Neural progenitor cell (in vitro differentiated cells): ENCODE data around the gene ZNF710. TPM values are rescaled to one million over a fixed set of nuclear protein-coding genes. Genes with fewer than 3 reads are reported as not detected.

Experiments used
- DNase-seq: peaks from one replicate; pipeline ENCODE4 v3.0.0-alpha.2; 2016; ENCODE audit warnings: low spot score
- H2AFZ ChIP-seq: fragments of 200-600 bp; sonication (generic); replicated peaks from 2 replicates; pipeline ENCODE4 v1.6.1; 2016; ENCODE audit warnings: antibody characterized with exemption
- H3F3A ChIP-seq: fragments of 200-600 bp; sonication (generic); 2 replicates; pipeline ENCODE4 v1.6.1; 2016; ENCODE audit warnings: antibody characterized with exemption, low read depth
- H3K27ac ChIP-seq: fragments of 200-600 bp; sonication (generic); 2 replicates; pipeline ENCODE4 v1.5.1; 2016; ENCODE audit warnings: mild to moderate bottlenecking
- H3K27me3 ChIP-seq: fragments of 200-600 bp; sonication (generic); 2 replicates; pipeline ENCODE4 v1.6.1; 2016; ENCODE audit warnings: mild to moderate bottlenecking, moderate library complexity
- H3K36me3 ChIP-seq: fragments of 200-600 bp; sonication (generic); 2 replicates; pipeline ENCODE4 v1.5.1; 2016
- H3K4me1 ChIP-seq: fragments of 200-600 bp; sonication (generic); 2 replicates; pipeline ENCODE4 v1.6.1; 2016; ENCODE audit warnings: mixed run types
- H3K4me2 ChIP-seq: fragments of 200-600 bp; sonication (generic); 2 replicates; pipeline ENCODE4 v1.6.1; 2016
- H3K4me3 ChIP-seq: fragments of 200-600 bp; sonication (generic); 2 replicates; pipeline ENCODE4 v1.5.1; 2016
- H3K79me2 ChIP-seq: fragments of 200-600 bp; sonication (generic); 2 replicates; pipeline ENCODE4 v1.6.1; 2016; ENCODE audit warnings: low read depth
- H3K9ac ChIP-seq: fragments of 200-600 bp; sonication (generic); 2 replicates; pipeline ENCODE4 v1.6.1; 2016
- H3K9me3 ChIP-seq: fragments of 200-600 bp; sonication (generic); 2 replicates; pipeline ENCODE4 v1.5.1; 2016; ENCODE audit warnings: low read depth
- H4K20me1 ChIP-seq: fragments of 200-600 bp; sonication (generic); 2 replicates; pipeline ENCODE4 v1.6.1; 2016; ENCODE audit warnings: low read depth
- H3K27ac Mint-ChIP-seq: 3 replicates; pipeline ENCODE4 v1.8.0; 2021; ENCODE audit warnings: mixed read lengths
- H3K27me3 Mint-ChIP-seq: 2 replicates; pipeline ENCODE4 v1.8.0; 2022; ENCODE audit warnings: low read depth, mild to moderate bottlenecking, inconsistent platforms, moderate library complexity, mixed read lengths; ENCODE audit not compliant: insufficient read depth
- H3K36me3 Mint-ChIP-seq: 3 replicates; pipeline ENCODE4 v1.8.0; 2021; ENCODE audit warnings: mixed read lengths
- H3K4me1 Mint-ChIP-seq: 3 replicates; pipeline ENCODE4 v1.8.0; 2021; ENCODE audit warnings: mixed read lengths
- H3K4me3 Mint-ChIP-seq: 3 replicates; pipeline ENCODE4 v1.8.0; 2021; ENCODE audit warnings: mild to moderate bottlenecking, moderate library complexity, mixed read lengths
- H3K9me3 Mint-ChIP-seq: 3 replicates; pipeline ENCODE4 v1.8.0; 2020; ENCODE audit warnings: mixed read lengths
- CTCF ChIP-seq: fragments of 200-600 bp; sonication (generic); IDR thresholded peaks from 2 replicates; pipeline ENCODE4 v1.5.1; 2017; ENCODE audit warnings: antibody characterized with exemption, mild to moderate bottlenecking
- EZH2 ChIP-seq: fragments of 200-600 bp; sonication (generic); IDR thresholded peaks from 2 replicates; pipeline ENCODE4 v1.6.1; 2017; ENCODE audit warnings: antibody characterized with exemption, mild to moderate bottlenecking, moderate library complexity
- EZH2phosphoT487 ChIP-seq: fragments of 200-600 bp; sonication (generic); IDR thresholded peaks from 2 replicates; pipeline ENCODE4 v1.6.1; 2017; ENCODE audit warnings: antibody characterized with exemption
- total RNA-seq: library from RNA; depleted of rRNA; stranded (reverse); fragments of >200 nt; gene quantifications from 2 replicates; pipeline ENCODE4 v1.2.3, GENCODE V29; 2015; ENCODE audit warnings: low replicate concordance

Gene ZNF710
- total RNA-seq, 1 donor from 2014 or later, result 14.9 TPM

GRCh38 chr15:90060797-90061196 lies 59.7 kb downstream of the ZNF710 start:
- Histone ChIP-seq H3K27me3 (no peaks in the 10 kb centered on the region), H3K9ac (no peak overlapping the region), H3F3A (peaks cover 24% of the 10 kb centered on the region), H3K79me2 (peaks cover 65% of the 10 kb centered on the region), H3K4me3 (no peak overlapping the region), H3K36me3 (no peaks in the 10 kb centered on the region), H3K27ac (no peak overlapping the region), H2AFZ (no peak overlapping the region), H3K4me2 (no peak overlapping the region), H3K9me3 (no peaks in the 10 kb centered on the region), H3K4me1 (peaks cover 38% of the 10 kb centered on the region), H4K20me1 (peaks cover 23% of the 10 kb centered on the region)
- Mint-ChIP-seq H3K4me1 (peaks cover 51% of the 10 kb centered on the region), H3K9me3 (no peaks in the 10 kb centered on the region), H3K36me3 (no peaks in the 10 kb centered on the region), H3K4me3 (no peak overlapping the region), H3K27ac (no peak overlapping the region), H3K27me3 (no peaks in the 10 kb centered on the region)
- no peak for TF ChIP-seq EZH2
- TF ChIP-seq EZH2phosphoT487, result no peak
- no peak for TF ChIP-seq CTCF
- no peak for DNase-seq

- Histone ChIP-seq H3F3A (peaks cover 24% of the 10 kb centered on the region), H2AFZ (no peak overlapping the region), H3K9ac (no peak overlapping the region), H3K4me3 (no peak overlapping the region), H3K9me3 (no peaks in the 10 kb centered on the region), H3K79me2 (peaks cover 60% of the 10 kb centered on the region), H3K4me2 (peak overlapping the region; percentile 67), H3K36me3 (no peaks in the 10 kb centered on the region), H3K27me3 (no peaks in the 10 kb centered on the region), H3K4me1 (peaks cover 38% of the 10 kb centered on the region), H4K20me1 (peaks cover 26% of the 10 kb centered on the region), H3K27ac (no peak overlapping the region)
- Mint-ChIP-seq H3K27ac (peak overlapping the region; percentile 78), H3K27me3 (peaks cover 2% of the 10 kb centered on the region), H3K4me1 (peaks cover 50% of the 10 kb centered on the region), H3K36me3 (no peaks in the 10 kb centered on the region), H3K4me3 (peak overlapping the region; percentile 1), H3K9me3 (no peaks in the 10 kb centered on the region)
- DNase-seq, result peak; percentile 79
- TF ChIP-seq EZH2, result no peak
- TF ChIP-seq CTCF, result no peak
- TF ChIP-seq EZH2phosphoT487, result no peak
These were observed 60.9 kb downstream of the ZNF710 start for GRCh38 chr15:90062023-90062442.

GRCh38 chr15:90062462-90062932 lies 61.4 kb downstream of the ZNF710 start:
- peaks cover 49% of the 10 kb centered on the region for H3K4me1 Mint-ChIP-seq
- DNase-seq, result no peak
- Histone ChIP-seq H3F3A (peaks cover 24% of the 10 kb centered on the region), H4K20me1 (peaks cover 26% of the 10 kb centered on the region), H3K79me2 (peaks cover 55% of the 10 kb centered on the region), H3K4me1 (peaks cover 38% of the 10 kb centered on the region), H3K4me2 (peak overlapping the region; percentile 67), H3K9ac (no peak overlapping the region), H3K9me3 (no peaks in the 10 kb centered on the region), H3K27me3 (no peaks in the 10 kb centered on the region), H3K27ac (peak overlapping the region; percentile 53), H3K4me3 (no peak overlapping the region), H2AFZ (no peak overlapping the region), H3K36me3 (no peaks in the 10 kb centered on the region)
- H3K27me3 Mint-ChIP-seq, result peaks cover 2% of the 10 kb centered on the region
- no peaks in the 10 kb centered on the region for H3K36me3 Mint-ChIP-seq
- no peak for TF ChIP-seq EZH2phosphoT487
- H3K27ac Mint-ChIP-seq, result peak overlapping the region; percentile 78
- H3K4me3 Mint-ChIP-seq, result peak overlapping the region; percentile 67
- H3K9me3 Mint-ChIP-seq, result no peaks in the 10 kb centered on the region

GRCh38 chr15:90062973-90063769 lies 62.0 kb downstream of the ZNF710 start:
- peaks cover 49% of the 10 kb centered on the region for H3K4me1 Mint-ChIP-seq
- no peaks in the 10 kb centered on the region for H3K36me3 Mint-ChIP-seq
- peaks cover 38% of the 10 kb centered on the region for H3K4me1 ChIP-seq
- TF ChIP-seq EZH2 (no peak), CTCF (no peak), EZH2phosphoT487 (no peak)
- H3K79me2 ChIP-seq, result peaks cover 49% of the 10 kb centered on the region
- H3K27ac ChIP-seq, result peak overlapping the region; percentile 53
- H3K27me3 ChIP-seq, result no peaks in the 10 kb centered on the region
- no peak for DNase-seq
- H3K9ac ChIP-seq, result no peak overlapping the region
- no peaks in the 10 kb centered on the region for H3K9me3 Mint-ChIP-seq
- H3K36me3 ChIP-seq, result no peaks in the 10 kb centered on the region
- peaks cover 2% of the 10 kb centered on the region for H3K27me3 Mint-ChIP-seq
- no peaks in the 10 kb centered on the region for H3K9me3 ChIP-seq
- H3K4me3 Mint-ChIP-seq, result no peak overlapping the region
- no peak overlapping the region for H3K4me3 ChIP-seq
- peaks cover 24% of the 10 kb centered on the region for H3F3A ChIP-seq
- H4K20me1 ChIP-seq, result peaks cover 26% of the 10 kb centered on the region
- no peak overlapping the region for H2AFZ ChIP-seq
- H3K27ac Mint-ChIP-seq, result peak overlapping the region; percentile 96
- peak overlapping the region; percentile 67 for H3K4me2 ChIP-seq
